ENCODE data around the gene ZNF598.
A peak's percentile ranks its signal among the peaks of the same experiment; 100 is the strongest.

- TF ChIP-seq CTCF (IDR thresholded peaks at IDR 0.05) (peak in 2 of 6 experiments; percentile 17 to 22), POLR2A (IDR thresholded peaks at IDR 0.05) (no peak)
These were observed 383 bp downstream of the ZNF598 start for GRCh38 chr16:2009164-2009711.

Measured in upper lobe of left lung (tissue), 4 donors.